ENCODE measurements around the gene CD5L.

The CD5L gene

GRCh38 chr1:157841708-157842107, at the start of gene CD5L:
CD5L (minus strand) TSS chr1:157841808; CDS start chr1:157841701, 107 bp downstream.
- H3K27ac ChIP-seq (ENCODE audit: low read length): no peak within 1 kb of the TSS
- TF ChIP-seq EZH2 (IDR thresholded peaks at IDR 0.05; ENCODE audit: borderline replicate concordance, low read depth, low read length, severe bottlenecking) (no peak), CTCF (IDR thresholded peaks at IDR 0.05; ENCODE audit: borderline replicate concordance, extremely low read depth, low read length, poor library complexity, severe bottlenecking) (no peak)
- no peak within 1 kb of the TSS for H3K4me2 ChIP-seq (ENCODE audit: insufficient read depth, low read length)
- ATAC-seq (ENCODE audit: insufficient read depth, low read depth) (no peak), DNase-seq (no peak)
- no peak within 1 kb of the TSS for H2AFZ ChIP-seq (ENCODE audit: low read depth, low read length)
- no peaks in the 10 kb centered on the region for H3K4me1 ChIP-seq (ENCODE audit: insufficient read depth, low read length)
- no peaks in the 10 kb centered on the region for H3K9me3 ChIP-seq (ENCODE audit: insufficient read depth, low read length, severe bottlenecking)
- no peaks in the 10 kb centered on the region for H4K20me1 ChIP-seq (ENCODE audit: insufficient read depth, low read length)
- H3K4me3 ChIP-seq (ENCODE audit: low read depth in 1 of 2, low read length in 2 of 2): no peak within 1 kb of the TSS
- H3K79me2 ChIP-seq (ENCODE audit: insufficient read depth, low read length): no peaks in the 10 kb centered on the region
- no peak within 1 kb of the TSS for H3K9ac ChIP-seq (ENCODE audit: low read depth, low read length)
- peaks cover 23% of the 10 kb centered on the region for H3K27me3 ChIP-seq (ENCODE audit: insufficient read depth, low read length, poor library complexity)
- H3K36me3 ChIP-seq (ENCODE audit: insufficient read depth, low read length): no peaks in the 10 kb centered on the region

- no peak overlapping the region for H3K27ac ChIP-seq (ENCODE audit: low read length)
- no peak overlapping the region for H3K9ac ChIP-seq (ENCODE audit: low read depth, low read length)
- no peaks in the 10 kb centered on the region for H4K20me1 ChIP-seq (ENCODE audit: insufficient read depth, low read length)
- H3K4me1 ChIP-seq (ENCODE audit: insufficient read depth, low read length): no peaks in the 10 kb centered on the region
- peaks cover 4% of the 10 kb centered on the region for H3K27me3 ChIP-seq (ENCODE audit: insufficient read depth, low read length, poor library complexity)
- H3K79me2 ChIP-seq (ENCODE audit: insufficient read depth, low read length): no peaks in the 10 kb centered on the region
- H3K36me3 ChIP-seq (ENCODE audit: insufficient read depth, low read length): no peaks in the 10 kb centered on the region
- ATAC-seq (ENCODE audit: insufficient read depth, low read depth) (no peak), DNase-seq (no peak)
- H3K4me3 ChIP-seq (ENCODE audit: low read depth in 1 of 2, low read length in 2 of 2): no peak overlapping the region
- no peak overlapping the region for H2AFZ ChIP-seq (ENCODE audit: low read depth, low read length)
- no peak overlapping the region for H3K4me2 ChIP-seq (ENCODE audit: insufficient read depth, low read length)
- no peak for TF ChIP-seq EZH2 (IDR thresholded peaks at IDR 0.05; ENCODE audit: borderline replicate concordance, low read depth, low read length, severe bottlenecking)
- H3K9me3 ChIP-seq (ENCODE audit: insufficient read depth, low read length, severe bottlenecking): no peaks in the 10 kb centered on the region
Observed at GRCh38 chr1:157882580-157882979, 41.0 kb upstream of the CD5L start.

GRCh38 chr1:157880621-157881020, 39.0 kb upstream of the CD5L start:
- Histone ChIP-seq H3K4me1 (ENCODE audit: insufficient read depth, low read length) (no peaks in the 10 kb centered on the region), H3K4me3 (ENCODE audit: low read depth in 1 of 2, low read length in 2 of 2) (no peak overlapping the region), H3K27ac (ENCODE audit: low read length) (no peak overlapping the region), H3K79me2 (ENCODE audit: insufficient read depth, low read length) (no peaks in the 10 kb centered on the region), H3K4me2 (ENCODE audit: insufficient read depth, low read length) (no peak overlapping the region), H3K36me3 (ENCODE audit: insufficient read depth, low read length) (no peaks in the 10 kb centered on the region), H3K9ac (ENCODE audit: low read depth, low read length) (no peak overlapping the region), H3K27me3 (ENCODE audit: insufficient read depth, low read length, poor library complexity) (peaks cover 4% of the 10 kb centered on the region), H2AFZ (ENCODE audit: low read depth, low read length) (no peak overlapping the region), H3K9me3 (ENCODE audit: insufficient read depth, low read length, severe bottlenecking) (no peaks in the 10 kb centered on the region), H4K20me1 (ENCODE audit: insufficient read depth, low read length) (no peaks in the 10 kb centered on the region)
- ATAC-seq (ENCODE audit: insufficient read depth, low read depth) (no peak), DNase-seq (no peak)
- TF ChIP-seq CTCF (IDR thresholded peaks at IDR 0.05; ENCODE audit: borderline replicate concordance, extremely low read depth, low read length, poor library complexity, severe bottlenecking) (no peak), EZH2 (IDR thresholded peaks at IDR 0.05; ENCODE audit: borderline replicate concordance, low read depth, low read length, severe bottlenecking) (no peak)

GRCh38 chr1:157878059-157878458, 36.5 kb upstream of the CD5L start:
- Histone ChIP-seq H2AFZ (ENCODE audit: low read depth, low read length) (no peak overlapping the region), H3K27me3 (ENCODE audit: insufficient read depth, low read length, poor library complexity) (peaks cover 9% of the 10 kb centered on the region), H3K4me3 (ENCODE audit: low read depth in 1 of 2, low read length in 2 of 2) (no peak overlapping the region), H3K36me3 (ENCODE audit: insufficient read depth, low read length) (no peaks in the 10 kb centered on the region), H3K79me2 (ENCODE audit: insufficient read depth, low read length) (no peaks in the 10 kb centered on the region), H4K20me1 (ENCODE audit: insufficient read depth, low read length) (no peaks in the 10 kb centered on the region), H3K4me1 (ENCODE audit: insufficient read depth, low read length) (no peaks in the 10 kb centered on the region), H3K9ac (ENCODE audit: low read depth, low read length) (no peak overlapping the region), H3K4me2 (ENCODE audit: insufficient read depth, low read length) (no peak overlapping the region), H3K27ac (ENCODE audit: low read length) (no peak overlapping the region), H3K9me3 (ENCODE audit: insufficient read depth, low read length, severe bottlenecking) (no peaks in the 10 kb centered on the region)
- TF ChIP-seq EZH2 (IDR thresholded peaks at IDR 0.05; ENCODE audit: borderline replicate concordance, low read depth, low read length, severe bottlenecking): no peak
- TF ChIP-seq CTCF (IDR thresholded peaks at IDR 0.05; ENCODE audit: borderline replicate concordance, extremely low read depth, low read length, poor library complexity, severe bottlenecking): peak; percentile 65
- DNase-seq: peak; percentile 6
- ATAC-seq (ENCODE audit: insufficient read depth, low read depth): peak; percentile 68; the same call in 1 of the 3 replicates

All from DND-41 (cell line).